HG02678 (cell line): ENCODE results near the gene SLC17A5.
"Not testable (repeated sequence)": the region's sequence is repeated elsewhere in the genome, so short reads cannot be mapped to it uniquely, and the experiment has no call there.

ENCODE experiments used
- ATAC-seq: cut with Tn5 transposase; IDR thresholded peaks from one replicate; pipeline ENCODE4 v1.9.1; 2021; ENCODE audit warnings: mild to moderate bottlenecking, moderate library complexity; ENCODE audit not compliant: unreplicated experiment

The SLC17A5 gene

GRCh38 chr6:73666393-73666792, 12.6 kb upstream of the SLC17A5 start:
- ATAC-seq = no peak

GRCh38 chr6:73665686-73666319, 12.0 kb upstream of the SLC17A5 start:
- no peak for ATAC-seq

DNA sequence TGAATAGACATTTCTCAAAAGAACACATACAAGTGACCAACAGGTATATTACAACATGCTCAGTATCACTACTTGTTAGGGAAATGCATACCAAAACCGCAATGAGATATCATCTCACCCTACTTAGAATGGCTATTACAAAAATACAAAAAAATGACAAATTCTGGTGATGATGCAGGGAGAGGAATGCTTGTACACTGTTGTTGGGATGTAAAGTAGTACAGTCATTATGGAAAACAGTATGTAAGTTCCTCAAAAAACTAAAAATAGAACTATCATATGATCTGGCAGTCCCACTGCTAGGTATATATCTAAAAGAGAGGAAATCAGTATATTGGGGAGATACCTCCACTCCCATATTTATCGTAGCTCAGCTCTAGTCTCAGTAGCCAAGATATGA, 10.9 kb upstream of the SLC17A5 start:
- ATAC-seq = no peak

DNA sequence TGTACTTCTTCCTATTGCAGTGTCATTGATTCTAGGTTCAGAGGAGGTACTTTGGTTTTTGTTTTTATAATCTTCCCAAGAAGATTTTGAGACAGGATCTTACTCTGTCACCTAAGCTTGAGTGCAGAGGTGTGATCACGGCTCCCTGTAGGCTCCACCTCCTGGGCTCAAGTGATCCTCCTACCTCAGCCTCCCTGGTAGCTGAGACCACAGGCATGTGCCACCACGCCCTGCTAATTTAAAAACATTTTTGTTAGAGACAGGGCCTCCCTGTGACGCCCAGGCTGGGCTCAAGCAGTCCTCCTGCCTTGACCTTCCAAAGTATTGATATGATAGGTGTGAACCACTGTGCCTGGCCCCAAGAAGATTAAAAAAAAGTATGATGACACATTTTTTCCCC, 3.4 kb upstream of the SLC17A5 start:
- ATAC-seq = no peak

GRCh38 chr6:73656531-73657145, 2.8 kb upstream of the SLC17A5 start:
- no peak for ATAC-seq

DNA sequence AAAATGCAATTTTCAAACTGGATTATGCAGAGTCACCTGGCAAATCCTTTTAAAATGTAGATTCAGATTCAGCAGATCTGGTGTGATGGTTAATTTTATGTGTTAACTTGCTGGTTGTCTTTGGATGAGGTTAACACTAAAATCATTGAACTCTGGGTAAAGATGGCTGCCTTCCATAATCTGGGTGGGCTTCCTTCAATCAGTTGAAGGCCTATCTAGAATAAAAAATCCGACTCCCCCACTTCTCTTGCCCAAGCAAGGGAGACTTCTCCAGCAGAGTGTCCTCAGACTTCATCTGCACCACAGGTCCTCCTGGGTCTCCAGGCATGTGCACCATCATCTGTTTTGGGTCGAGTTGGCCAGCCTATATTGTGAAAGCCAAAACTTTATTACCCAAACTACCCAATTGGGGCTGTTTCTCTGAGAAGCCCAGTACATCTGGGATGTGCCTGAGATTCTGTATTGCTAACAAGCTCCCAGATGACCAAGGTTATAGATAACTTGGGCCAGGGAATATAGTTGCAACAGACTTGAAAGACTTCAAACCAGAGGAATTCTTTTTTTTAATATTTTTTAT, 1.6 kb upstream of the SLC17A5 start:
- no peak for ATAC-seq

- peak; percentile 39 for ATAC-seq
Observed at GRCh38 chr6:73652637-73653570, 888 bp downstream of the SLC17A5 start.

DNA sequence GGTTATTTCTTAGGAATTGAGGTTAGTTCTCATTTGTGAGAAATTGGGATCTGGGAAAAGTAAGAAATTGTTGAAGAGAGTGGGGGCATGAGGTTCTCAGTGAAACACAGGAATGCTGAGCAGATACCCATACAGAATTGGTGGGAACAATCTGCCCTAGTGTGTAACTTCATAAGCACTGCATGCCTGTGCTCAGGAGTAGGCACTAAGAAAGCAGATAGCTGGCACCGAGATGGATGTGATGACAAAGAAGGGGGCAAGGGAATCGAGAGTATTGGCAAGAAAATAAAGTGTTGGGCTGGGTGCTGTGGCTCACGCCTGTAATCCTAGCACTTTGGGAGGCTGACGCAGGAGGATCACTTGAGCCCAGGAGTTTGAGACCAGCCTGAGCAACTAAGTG, 4.0 kb downstream of the SLC17A5 start:
- no peak for ATAC-seq

- no peak for ATAC-seq
Observed at GRCh38 chr6:73648166-73648565, 5.6 kb downstream of the SLC17A5 start.

GRCh38 chr6:73644941-73645591, 8.7 kb downstream of the SLC17A5 start:
- no peak for ATAC-seq

DNA sequence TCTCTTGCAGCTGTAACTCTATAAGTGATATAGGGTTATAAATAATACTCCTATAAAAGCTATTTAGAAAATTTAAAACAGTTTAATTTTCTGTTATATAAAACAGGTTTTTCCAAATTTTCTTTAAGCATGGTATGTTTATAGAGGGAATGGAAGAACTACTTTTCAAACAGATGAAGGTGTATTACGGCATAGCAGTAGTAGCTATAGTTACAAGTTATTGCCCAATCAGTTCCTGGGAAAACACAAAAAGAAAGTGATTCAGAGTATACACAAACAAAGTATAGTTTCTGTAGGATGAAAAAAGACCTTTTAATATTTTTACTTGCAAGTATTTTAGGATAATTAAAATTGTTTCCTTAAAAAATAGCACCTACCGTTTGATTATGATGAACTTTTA, 9.8 kb downstream of the SLC17A5 start:
- ATAC-seq = no peak

- no peak for ATAC-seq
Observed at GRCh38 chr6:73642530-73642929, 11.3 kb downstream of the SLC17A5 start.

DNA sequence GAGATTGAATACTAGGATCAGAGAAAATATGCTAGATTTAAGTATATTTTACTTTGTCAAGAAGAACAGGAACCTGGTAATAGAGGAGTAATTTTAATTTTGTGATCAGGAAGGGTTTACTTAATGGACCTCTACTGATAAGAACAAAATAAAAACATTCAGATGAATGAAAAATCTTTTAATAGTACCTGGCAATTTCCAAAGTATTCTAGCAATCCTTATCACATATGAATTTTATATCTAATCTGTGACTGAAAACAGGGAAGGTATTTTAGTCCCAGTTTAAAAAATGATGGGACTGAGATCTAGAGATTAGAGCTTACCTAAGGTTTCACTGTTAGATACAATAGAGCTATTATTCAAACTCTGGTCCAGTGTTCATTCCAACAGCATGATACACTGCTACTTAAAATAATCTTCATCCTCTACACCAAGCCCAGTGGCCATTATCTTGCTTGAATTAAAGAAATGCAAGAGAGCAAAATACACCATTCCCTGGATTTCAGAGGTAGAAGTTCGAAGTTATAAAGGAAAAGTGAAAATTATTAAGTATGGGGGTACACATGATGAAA, 13.5 kb downstream of the SLC17A5 start:
- ATAC-seq = no peak

DNA sequence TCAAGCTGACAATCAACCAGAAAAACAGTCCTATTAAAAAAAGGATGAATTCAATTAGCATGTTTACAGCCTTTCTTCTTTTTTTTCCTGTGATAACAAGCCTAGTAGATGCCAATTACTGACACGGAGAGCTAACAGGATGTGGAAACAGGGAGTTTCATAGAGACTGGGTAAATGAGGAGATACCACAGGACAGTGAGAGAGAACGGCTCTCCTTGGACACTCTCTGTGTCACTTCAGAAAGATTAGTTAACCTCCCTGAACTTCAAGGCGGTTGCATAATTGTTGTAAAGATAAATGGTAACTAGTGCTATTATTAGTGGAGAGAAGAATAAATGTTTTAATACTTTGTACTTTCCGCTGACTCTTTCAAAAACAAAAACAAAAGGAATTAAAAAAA, 14.8 kb downstream of the SLC17A5 start:
- ATAC-seq = no peak

DNA sequence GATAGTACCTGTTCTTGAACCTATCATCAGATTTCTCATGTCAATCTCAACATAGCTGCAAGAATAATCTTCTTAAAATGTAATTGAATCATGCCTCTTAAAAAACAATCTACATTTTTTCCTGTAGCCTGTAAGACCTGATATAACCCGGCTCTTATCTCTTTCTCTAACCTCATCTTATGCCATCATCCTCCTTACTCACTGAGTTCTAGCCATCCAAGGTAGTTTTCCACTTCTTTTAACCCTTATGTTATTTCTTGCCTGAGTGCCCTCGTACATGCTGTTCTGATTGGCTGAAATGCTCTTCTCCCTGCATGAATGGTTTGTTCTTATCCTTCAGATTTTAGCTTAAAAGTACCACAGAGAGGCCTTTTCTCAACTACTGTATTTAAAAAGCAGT, 16.4 kb downstream of the SLC17A5 start:
- ATAC-seq = no peak

GRCh38 chr6:73636048-73636447, 17.7 kb downstream of the SLC17A5 start:
- no peak for ATAC-seq

DNA sequence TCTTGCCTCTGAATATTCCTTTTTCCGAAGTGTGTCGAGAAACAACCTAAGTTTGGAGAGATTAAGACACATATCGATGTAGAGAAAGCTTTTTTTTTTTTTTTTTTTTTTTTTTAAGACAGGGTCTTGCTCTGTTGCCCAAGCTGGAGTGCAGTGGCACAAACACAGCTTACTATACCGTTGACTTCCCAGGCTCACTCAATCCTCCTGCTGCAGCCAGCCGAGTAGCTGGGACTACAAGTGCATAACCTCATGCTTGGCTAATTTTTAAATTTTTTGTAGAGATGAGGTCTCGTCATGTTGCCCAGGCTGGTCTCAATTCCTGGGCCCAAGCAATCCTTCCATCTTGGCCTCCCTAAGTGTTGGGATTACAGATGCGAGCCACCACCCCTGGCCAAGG, 21.4 kb downstream of the SLC17A5 start:
- ATAC-seq = no peak

GRCh38 chr6:73631849-73632248, 21.9 kb downstream of the SLC17A5 start:
- no peak for ATAC-seq

DNA sequence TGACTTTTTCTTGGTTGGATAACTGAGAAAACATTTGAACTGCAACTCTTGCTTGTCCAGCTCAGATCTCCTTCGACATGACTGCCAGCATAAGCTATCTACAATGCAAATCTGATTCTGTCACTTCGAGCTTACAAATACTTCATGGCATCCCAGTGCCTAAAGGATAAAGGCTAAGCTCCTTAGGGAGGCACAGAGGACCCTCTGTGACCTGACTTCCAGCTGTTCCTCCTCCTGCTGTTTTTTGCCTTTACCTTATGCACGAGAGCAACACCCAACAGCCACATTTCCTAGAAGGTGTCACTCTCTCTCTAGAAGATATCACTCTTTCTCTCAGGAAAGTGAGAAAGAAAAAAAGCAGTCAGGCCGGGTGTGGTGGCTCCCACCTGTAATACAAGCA, 23.4 kb downstream of the SLC17A5 start:
- ATAC-seq = no peak

DNA sequence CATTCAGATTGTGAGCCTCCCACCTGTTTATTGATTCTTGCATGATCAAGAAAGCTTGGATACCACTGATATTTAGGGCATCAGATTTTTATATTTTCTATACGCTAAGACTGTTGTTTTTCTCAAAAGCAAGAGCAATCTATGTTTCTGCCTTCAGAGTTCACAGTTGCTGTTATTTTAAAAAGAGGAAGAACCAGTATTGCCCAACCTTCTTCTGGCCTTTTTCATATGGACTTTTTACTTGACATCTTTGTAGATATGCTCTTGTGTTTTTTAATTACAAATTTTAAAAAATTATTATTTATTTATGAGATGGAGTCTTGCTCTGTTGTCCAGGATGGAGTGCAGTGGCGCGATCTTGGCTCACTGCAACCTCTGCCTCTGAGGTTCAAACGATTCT, 28.9 kb downstream of the SLC17A5 start:
- no peak for ATAC-seq

DNA sequence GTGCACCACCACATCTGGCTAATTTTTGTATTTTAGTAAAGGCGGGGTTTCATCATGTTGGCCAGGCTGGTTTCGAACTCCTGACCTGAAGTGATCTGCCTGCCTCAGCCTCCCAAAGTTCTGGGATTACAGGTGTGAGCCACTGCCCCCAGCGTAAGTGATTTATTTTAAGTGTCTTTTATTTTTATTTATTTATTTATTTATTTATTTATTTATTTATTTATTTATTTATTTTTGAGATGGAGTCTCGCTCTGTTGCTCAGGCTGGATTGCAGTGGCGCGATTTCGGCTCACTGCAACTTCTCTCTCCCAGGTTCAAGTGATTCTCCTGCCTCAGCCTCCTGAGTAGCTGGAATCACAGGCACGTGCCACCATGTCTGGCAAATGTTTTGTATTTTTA, 30.3 kb downstream of the SLC17A5 start:
- ATAC-seq = not testable (repeated sequence)
